Stimulated activated CD4-positive, alpha-beta T cell treated with anti-CD3 and anti-CD28 coated beads, Interleukin-15, amount 100 ng/mL, for 1 hour (primary cell): ENCODE results near the gene CPA2.
"Not testable (repeated sequence)": the region's sequence is repeated elsewhere in the genome, so short reads cannot be mapped to it uniquely, and the experiment has no call there.

Experiments
- DNase-seq, 2 donors: peaks; one replicate each; pipeline ENCODE4 v3.0.0-alpha.2; 2020; ENCODE audit warnings: low read depth in 1 of 2, low spot score in 1 of 2

Gene CPA2

DNA sequence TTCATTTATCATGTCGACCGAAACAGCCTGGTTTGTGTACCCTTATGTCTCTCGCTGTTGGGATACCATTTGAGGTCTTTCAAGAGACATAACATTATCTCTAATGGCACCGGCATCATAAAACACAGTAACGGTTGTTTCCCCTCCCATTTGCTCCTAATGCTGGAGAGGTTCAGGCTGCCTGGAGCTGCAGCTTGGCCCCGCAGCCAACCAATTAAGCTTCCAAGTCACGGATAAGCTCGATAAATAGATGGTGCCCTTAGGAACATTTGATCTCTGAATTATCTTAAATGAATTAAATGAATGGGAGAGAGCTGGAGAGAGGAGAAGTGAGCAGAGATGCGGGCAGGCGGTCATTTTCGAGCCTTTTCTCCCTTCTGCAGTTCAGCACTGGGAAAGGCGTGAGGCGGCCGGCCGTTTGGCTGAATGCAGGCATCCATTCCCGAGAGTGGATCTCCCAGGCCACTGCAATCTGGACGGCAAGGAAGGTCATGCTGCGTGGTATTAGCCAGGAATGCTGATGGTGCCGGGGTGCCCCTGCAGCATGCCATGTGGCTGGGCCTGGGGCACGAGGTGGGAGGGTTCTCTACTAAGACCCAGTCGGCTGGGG is 38.9 kb downstream of the CPA2 start:
- DNase-seq = no peak

DNA sequence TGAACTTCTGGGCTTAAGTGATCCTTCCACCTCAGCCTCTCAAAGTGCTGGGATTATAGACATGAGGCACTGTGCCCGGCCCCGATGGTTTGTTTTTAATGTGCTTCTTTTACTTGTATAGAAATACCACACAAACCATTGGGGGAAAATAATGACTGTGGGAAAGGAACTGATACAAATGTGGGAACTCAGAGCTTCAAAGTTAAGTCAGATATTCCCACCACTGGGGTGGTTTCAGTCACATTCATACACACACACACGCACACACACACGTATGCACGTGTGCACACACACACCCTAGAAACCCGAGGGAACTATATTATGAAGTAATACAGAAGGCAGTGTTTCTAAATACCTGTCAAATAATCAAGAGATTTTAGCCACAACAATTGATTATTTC is 43.3 kb downstream of the CPA2 start:
- no peak for DNase-seq

DNA sequence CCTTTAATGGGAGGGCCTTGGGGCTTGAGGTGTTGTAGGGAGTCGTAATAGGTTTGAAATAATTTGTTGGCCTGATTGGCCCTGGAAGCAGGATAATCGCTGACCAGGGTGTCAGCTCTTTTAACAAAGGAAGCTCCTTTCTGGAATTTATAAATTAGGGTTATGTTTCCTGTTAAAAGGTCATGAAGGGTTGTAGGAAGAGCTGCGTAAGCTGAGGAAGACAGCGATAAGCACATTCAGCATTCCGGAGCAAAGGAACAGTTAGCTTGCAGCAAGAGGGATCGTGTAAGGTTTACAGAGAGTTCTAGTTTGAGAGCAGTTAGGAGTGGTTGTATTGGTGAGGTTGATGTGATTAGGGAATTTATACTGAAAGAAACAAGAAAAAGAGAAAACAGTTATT is 47.6 kb downstream of the CPA2 start:
- DNase-seq = no peak

DNA sequence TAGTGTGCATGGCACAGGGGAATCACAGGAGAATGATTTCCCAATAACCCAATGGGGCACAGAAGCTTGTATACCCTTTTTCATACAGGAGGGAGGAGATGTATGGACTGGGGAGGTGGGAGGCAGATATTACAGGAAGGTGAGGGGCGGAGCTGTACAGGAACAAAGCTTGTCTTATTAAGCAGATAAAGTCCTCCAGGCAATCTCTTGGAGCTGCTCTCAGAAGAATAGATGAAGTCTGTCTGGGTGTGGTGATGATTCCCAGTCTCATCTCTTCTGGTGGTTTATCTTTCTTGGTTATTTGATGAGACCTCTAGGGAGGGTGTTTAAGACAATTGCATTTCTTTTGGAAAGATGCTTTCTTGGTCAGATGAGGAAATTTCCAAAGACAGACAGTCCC is 52.9 kb downstream of the CPA2 start:
- no peak for DNase-seq

DNA sequence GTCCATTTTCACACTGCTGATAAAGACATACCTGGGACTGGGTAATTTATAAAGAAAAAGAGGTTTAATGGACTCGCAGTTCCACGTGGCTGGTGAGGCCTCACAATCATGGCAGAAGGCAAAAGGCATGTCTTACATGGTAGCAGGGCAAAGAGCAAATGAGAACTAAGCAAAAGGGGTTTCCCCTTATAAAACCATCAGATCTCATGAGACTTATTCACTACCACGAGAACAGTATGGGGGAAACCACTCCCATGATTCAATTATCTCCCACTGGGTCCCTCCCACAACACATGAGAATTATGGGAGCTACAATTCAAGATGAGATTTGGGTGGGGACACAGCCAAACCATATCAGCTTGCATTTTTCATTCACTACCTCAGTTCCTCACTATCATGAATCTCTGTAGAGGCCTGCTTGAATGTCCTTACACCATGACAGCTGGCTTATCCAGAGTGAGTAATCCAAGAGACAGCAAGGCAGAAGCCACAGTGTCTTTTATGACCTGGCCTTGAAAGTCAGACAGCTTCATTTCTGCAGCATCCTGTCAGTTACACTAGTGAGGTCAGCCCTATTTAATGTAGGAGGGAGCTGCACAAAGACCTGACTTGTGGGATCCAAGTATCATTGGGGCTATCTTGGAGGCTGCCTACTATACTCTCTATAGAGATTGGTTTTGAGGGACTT is 55.0 kb downstream of the CPA2 start:
- not testable (repeated sequence) for DNase-seq

DNA sequence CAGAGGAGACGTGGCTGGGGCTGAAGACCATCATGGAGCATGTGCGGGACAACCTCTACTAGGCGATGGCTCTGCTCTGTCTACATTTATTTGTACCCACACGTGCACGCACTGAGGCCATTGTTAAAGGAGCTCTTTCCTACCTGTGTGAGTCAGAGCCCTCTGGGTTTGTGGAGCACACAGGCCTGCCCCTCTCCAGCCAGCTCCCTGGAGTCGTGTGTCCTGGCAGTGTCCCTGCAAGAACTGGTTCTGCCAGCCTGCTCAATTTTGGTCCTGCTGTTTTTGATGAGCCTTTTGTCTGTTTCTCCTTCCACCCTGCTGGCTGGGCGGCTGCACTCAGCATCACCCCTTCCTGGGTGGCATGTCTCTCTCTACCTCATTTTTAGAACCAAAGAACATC is 56.0 kb downstream of the CPA2 start:
- no peak for DNase-seq

DNA sequence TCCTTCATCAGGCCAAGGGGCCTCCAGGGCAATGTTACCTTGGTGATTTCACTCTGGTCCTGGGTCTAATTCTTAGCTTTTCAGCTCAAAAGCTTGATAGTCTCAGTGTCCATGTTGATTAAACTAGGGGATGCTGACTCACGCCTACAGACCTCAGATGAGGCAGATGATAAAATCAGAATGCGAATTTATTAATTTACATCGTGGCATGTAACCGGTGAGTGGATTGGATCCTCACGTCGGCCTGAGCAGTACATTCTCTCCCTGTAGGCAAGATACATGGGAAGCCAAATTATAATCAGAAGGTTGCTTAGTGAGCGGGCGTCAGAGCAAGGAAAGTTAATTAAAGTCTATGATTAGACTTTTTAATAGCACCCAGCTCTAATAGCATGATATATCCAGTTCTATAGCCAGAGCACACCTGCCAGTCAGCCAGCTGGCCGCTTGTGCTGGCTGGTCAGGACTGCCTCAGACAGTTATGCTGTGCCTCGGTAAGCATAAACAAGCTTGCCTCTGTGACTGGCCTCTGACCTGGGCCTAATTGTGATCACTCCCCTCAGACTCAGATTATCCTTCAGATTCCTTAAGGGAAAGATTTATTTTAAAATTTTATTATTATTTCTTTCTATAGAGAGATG is 57.8 kb downstream of the CPA2 start:
- DNase-seq = no peak

DNA sequence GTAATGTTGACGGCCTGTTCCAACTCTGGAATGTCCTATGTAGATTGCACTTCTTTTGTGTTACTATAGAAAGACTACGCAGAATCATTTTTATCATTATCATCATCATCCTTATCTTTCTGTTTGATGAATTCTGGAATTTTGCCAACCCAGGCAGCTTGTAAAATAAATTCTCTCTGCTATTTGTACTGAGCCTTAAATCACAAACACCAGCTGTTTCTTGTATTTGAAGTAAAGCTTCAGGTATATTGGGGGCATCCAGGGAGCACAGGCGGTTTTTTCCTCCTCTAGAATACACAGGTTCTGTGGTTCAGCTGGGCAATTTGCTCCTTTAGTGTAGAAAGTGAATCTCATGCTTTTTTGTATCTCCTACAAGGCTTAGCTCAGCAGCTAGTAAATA is 63.0 kb downstream of the CPA2 start:
- DNase-seq = no peak

DNA sequence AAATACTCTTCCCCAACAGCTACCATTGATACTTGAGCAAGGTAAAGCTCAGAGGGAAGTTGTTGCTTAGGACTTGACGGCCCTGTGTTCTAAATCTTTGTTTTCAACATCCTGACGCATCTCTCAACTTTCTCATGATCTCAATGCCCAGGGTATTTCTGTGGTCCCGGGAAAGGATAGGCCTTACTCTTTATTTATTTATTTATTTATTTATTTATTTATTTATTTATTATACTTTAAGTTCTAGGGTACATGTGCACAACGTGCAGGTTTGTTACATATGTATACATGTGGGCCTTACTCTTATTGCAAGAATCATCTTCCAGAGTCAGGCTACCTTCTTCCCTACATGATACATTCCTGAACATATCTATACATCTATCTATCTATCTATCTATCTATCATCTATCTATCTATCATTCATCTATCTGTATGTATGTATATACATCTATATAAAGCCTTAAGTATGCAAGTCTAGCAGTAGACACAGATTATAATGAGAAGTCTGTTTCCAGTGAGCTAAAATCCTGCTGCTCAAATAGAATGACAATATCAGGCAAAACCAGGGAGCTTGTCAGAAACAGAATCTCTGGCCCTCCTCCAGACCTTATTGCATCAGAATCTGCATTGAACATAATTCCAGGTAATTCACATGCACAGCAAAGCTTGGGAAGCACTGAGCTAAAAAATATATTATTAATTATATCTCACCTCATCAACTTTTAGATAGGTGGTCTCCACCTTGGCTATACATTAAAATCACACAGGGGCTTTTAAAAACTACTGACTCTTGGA is 65.8 kb downstream of the CPA2 start:
- no peak for DNase-seq

DNA sequence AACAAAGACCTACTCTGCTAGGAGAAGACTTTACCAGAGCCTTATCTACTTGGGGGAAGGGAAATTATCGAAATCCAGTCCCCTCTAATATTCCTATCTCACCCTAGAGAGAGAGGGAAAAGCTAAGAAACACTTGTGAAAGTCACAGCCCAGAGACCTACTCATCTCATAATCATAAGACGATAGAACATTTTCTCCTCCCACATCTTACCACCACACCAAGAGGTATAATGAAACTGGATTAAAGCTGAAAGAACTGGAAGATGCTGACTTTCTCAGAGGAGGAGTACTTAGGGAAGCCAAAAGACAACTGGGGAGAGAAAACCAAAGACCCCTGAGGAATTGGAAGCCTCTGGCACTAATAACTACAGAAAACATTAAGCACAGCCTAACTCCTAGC is 67.2 kb downstream of the CPA2 start:
- DNase-seq = no peak

DNA sequence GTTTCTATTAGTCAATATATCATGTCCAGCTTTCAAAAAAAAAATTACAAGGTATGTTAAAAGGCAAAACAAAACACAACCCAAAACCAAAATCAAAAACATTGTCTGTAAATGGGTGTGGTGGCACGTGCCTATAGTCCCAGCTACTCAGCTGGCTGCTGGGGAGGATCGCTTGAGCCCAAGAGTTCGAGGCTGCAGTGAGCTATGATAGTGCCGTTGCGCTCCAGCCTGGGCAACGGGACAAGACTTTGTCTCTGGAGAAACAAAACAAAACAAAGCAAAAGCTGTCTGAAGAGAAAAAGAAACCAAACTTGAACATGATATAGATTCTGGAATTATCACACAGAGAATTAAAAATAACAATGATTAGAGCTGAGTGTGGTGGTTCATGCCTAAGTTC is 67.6 kb downstream of the CPA2 start:
- no peak for DNase-seq

DNA sequence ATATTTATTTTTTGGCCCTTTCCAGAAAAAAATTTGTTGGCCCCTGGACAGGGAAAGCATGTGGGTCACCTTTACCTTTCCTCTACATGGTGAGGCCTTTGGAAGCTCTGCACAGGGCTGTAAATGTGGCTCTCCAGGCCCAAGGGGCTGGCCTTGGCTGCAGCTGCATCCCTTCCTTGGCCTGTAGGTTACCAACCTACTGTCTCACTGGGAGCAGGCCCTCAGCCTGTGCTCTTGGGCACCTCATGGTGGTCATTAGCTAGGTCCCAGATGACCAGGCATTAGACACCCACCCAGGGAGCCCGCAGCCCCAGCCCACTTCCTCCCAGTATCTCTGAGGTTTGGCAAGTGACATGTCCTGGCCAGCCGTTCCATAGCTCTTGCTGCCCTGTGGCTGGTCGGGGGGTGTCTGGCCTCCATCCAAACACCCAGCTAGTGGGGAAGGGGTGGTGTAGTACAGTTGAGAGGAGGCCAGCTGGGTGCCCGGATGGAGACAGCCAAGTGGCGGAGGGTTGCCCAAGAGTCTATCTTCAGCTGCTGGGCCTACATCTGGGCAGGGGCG is 70.8 kb downstream of the CPA2 start:
- DNase-seq = no peak

DNA sequence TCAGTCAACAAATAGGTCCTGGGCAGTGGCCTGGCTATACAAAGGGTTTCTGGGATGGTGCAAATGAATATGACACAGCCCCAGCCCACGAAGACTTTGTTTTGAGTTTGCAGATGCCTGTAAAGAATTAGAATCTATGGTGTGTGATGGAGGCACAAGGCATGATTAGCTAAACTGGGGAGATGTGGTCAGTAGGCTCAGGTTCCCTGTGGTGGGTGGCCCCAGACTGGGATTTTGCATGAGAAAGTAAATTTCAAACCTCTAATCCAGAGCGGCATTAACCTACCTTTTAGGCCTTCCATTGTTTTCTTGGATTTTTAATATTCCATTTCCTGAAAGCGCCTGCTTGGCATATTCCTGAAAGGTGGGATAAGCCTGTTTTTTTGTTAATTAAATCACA is 71.6 kb downstream of the CPA2 start:
- DNase-seq = no peak
